ENCODE measurements around the gene LPP.

DNA sequence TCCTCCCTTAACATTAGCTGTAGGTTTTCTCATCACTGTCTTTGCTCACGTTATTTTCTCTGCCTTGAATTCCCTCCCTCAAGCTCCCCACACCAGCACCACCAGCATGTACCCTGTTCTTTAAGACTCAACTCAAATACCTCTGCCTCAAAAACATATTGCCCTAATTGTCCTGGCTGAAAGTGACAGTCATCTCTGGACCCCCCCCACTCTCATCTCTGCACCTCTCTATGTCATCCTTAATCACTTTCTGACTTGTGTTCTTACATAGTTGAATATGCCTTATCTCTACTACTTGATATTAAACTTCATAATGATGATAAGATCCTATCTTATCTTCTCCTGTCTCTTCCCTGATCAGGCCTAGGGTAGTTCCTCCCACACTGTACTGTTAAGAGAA, 672.6 kb downstream of the LPP start:
- no peak for TF ChIP-seq POLR2A (IDR thresholded peaks at IDR 0.05; ENCODE audit: low read length)
- no peak for TF ChIP-seq GATA1 (IDR thresholded peaks at IDR 0.05; ENCODE audit: low read depth, low read length)
